HG03460 (cell line): ENCODE data around the gene TNFRSF19.

Experiments
- ATAC-seq: cut with Tn5 transposase; IDR thresholded peaks from one replicate; pipeline ENCODE4 v1.9.1; 2021; ENCODE audit not compliant: unreplicated experiment

Gene TNFRSF19

DNA sequence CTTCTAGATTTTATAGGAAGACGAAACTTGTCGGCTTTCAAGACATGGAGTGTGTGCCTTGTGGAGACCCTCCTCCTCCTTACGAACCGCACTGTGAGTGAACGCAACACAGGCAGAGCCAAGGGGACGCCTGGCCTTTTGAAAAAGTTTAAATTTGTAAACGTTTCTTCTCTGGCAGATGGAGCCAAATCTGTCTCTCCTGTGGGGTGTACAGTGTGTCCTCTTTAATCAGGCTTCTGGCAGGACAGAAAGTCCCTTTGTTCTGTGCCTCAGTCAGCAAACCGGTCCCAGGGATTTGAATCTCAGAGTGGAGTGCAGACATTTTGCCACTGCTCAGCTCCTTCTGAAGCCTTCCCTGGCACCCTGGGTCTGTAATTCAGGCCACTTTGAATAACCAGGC is 56.5 kb downstream of the TNFRSF19 start:
- no peak for ATAC-seq

DNA sequence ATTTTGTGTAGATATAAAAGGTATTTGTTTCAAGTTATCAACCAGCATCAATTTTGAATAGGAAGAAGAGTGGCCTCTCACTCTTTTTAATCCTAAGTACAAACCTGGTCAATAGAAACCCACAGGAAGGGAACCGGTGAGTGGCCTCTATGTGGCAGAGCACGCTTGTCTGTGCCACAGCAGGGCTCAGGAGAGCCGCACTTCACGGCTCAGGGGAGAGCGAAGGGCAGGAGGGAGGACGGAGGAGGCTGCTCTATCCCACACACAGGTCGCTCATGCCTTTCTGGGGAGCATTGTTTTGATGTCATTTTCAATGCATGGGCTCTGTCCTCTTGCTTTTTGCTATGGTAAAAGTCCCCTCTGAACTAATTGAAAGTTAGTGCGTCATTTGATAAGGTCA is 57.2 kb downstream of the TNFRSF19 start:
- no peak for ATAC-seq

DNA sequence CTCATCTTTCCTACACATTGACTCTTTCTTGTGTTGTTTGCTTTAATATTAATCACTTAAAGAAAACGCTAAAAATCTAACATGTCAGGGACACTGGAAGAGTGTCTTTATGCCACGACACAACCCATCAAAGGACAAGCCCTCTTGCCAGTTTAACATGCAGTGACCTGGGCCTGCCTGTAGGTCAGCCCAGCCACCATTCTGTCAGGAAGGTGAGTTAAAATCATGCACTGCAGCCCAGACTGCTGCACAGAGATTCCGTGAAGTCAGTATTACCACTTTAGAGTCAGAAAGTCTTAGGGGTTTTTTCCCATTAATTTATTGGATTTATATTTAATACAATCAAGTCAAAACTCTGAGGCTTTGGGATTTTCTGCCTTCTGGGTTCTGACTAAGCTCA is 58.0 kb downstream of the TNFRSF19 start:
- no peak for ATAC-seq

DNA sequence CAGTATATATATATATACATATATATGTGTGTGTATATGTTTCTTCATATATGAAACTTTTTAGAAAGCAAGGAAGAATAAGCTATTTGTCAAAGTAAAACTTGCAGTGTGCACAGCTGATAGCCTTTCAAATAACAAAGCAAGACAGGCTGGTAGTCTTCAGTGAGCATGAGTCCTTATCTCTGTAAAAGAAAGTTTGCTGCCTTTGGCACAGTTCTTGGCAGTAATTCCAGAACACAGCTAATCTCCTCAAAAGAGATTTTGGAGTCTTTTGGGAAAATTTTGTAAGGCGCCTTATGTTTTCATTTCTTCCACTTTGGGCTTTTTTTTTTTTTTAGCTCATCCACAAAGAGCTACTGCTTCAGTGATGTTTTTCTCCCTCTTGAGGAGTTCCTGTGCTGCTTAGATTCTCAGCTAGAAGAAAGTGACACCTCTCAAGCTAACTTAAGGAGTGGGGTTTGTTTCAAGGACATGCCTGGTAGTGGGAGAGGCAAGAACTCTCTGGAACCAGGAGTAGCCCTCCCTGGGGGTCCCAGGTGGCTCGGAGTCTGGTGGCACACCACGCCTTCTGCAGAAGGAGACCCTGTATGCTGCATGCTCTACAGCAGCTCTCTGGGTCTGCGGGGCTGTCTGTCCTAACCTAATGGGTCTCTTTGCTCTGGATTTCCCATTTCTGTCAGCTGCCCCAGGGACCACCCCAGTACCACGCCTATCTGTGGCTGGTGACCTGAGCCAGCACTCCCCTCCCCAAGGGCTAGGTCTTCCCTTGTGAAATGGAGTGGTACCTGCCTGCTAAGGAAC is 58.8 kb downstream of the TNFRSF19 start:
- no peak for ATAC-seq

DNA sequence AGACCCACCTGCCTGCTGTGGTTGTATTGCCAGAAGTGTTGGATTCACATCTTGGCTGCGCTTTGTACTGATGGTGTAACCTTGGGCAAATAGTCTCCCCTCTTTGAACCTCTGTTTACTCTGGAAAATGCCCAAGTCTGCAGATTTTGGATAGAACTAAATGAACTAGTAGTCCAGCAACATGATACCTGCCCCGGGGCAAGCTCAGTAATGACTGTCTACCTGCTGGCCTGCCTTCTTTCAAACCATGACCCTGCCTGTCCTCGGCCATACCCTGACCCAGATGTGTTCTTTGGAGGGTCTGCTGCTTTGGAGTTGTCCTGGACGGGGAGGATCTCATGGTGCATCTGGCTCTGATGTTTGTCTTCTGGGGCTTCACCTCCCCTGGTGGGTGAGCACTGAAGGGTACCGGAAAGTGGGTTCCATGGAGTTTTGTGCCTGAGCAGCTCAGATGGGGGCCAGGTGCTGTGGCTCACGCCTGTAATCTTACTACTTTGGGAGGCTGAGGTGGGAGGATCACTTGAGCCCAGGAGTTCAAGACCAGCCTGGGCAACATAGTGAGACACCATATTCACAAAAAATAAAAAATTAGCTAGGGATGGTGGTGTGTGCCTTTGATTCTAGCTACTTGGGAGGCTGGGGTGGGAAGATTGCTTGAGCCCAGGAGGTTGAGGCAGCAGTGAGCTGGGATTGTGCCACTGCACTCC is 59.5 kb downstream of the TNFRSF19 start:
- ATAC-seq, result no peak

DNA sequence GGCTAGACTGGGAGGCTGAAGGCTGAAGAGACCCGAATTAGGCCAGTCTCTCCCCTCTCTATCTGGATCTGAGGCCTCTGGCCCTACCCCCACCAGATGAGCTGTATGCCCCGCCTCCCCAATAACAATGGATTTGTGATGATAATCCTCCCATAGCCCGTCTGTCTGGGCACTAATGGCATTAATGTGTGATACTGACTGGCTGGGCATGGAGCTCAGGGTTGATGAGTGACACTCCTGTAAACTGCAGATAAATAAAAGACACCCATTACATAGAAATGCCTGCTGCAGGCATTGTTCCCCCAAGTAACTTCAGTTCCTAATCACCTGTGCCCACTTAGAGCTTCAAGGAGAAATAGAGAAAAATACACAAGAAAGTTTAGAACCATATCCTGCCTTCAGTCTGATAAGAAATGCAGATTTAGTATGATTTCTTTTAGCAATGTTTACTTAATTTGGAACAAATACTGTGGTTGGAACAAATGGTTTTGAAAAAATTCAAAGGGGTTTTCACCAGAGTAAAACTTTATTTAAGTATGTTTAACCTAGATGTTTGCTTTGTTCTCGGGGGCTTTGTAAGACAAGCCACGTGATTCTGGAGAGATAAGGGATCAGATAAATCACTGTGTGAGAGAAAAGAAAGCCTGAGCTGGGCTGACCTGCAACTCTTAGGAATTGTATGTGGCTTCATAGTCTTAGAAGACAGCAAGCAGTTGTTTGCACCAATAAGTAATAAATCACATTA is 60.3 kb downstream of the TNFRSF19 start:
- ATAC-seq, result no peak

DNA sequence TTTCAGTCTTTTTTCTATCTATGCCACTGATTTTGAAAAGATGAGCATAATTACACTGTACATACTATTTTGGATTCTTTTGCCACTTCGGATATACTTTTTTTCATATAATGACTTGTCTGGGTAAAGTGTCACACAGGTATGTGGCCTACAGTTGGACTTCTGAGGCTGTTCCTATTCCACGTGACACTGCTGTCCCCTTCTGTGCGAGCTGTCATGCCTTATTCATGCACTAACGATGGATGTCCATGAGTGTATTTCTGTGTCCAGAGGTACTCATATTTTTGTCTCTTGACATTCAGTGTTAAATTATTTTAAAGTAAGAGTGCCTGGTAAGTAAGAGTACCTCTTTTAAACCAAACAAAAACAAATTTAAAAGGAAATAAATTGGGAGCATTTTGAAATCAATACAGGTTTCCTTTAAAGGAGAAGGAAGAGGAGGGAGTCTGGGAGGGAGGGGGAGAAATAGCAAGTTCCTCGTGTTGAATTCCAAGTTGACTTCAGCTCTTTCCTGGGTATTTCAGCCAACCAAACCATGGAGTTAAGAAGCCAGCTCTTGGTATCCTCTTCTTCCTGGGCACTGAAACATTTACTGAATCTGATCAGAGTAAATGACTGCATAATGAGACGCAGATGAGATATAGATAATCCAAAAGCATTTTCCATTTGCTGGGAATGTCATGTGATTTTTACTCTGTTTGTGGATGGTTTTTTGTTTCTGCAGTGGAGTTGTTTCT is 61.3 kb downstream of the TNFRSF19 start:
- ATAC-seq, result no peak

DNA sequence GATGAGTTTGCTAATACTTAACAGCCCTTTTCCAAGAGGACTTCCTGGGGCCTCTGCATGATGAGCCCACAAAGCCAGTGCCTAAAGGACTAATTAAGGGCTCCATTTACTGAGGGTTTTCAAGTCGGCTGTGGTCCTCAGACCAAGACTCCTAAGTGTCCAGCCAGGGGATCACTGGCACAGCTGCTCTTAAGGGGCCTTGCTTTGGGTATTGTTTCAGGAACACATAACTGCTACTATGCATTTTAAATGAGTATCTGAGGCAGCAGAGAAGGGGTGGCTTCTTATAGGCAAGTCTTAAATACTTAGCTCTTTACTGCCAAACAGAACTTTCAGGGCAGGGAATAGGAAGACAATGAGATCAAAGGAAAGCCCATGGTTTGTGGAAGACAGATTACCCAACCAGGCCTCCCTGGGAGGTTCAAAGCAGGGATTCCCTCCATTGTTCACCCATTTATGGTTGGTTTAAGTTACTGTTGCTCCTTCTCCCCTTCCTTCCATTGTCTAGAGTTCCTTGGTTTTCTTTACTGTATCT is 61.9 kb downstream of the TNFRSF19 start:
- no peak for ATAC-seq

DNA sequence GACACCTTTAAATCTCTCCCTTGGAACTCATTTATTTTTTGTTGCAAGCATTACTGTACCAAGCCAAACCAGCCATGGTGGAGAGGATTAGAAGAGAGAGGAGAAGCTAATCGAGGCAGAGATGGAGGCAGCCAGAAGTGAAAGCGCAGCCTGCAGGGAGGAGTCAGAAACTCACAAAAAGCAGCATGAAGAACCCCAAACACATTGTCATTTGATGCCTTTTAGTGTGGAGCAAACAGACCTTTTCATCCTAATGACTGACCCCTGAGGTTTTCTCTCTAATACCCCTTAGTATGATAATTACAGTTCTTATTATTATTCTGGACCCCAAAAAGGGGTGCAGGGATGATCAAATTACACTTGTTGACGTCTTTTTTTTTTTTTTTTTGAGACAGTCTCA is 62.5 kb downstream of the TNFRSF19 start:
- no peak for ATAC-seq

DNA sequence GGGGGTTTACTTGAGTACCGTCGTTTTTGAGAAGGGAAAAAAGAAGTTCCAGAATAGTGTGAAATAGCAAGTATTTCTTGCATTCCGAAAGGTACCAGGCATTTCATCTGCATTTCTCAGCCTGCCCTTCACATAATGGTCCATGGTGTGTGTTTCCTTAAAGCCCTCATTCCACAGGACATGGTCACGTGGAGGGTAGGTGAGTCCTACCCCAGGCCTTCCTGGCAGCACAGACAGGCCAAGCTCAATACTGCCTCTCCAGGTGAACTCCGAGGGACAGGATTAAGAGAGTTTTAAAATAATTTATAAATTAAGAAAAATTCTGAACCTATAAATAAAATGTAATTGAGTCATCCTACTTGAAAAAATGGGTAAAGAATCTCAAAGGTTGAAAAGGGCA is 64.7 kb downstream of the TNFRSF19 start:
- ATAC-seq, result no peak

DNA sequence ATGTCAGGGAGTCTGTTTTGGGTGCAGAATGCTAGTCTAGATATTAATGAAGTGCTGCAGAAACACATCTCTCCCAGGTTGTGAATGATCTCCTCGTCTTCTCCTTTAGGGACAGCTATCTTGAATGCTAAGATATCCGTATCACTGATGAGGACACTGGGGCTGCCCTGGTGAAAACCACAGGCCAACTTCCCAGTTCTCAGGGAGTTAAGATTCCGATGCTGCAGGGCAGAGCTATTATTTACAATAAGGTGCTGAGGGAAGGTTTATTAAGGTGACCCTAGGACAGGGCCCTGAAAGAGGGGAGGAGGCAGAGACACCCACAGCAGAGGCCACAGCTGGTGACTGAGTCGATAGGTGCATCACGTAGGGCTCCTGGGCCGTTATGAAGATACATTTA is 66.1 kb downstream of the TNFRSF19 start:
- ATAC-seq, result no peak

DNA sequence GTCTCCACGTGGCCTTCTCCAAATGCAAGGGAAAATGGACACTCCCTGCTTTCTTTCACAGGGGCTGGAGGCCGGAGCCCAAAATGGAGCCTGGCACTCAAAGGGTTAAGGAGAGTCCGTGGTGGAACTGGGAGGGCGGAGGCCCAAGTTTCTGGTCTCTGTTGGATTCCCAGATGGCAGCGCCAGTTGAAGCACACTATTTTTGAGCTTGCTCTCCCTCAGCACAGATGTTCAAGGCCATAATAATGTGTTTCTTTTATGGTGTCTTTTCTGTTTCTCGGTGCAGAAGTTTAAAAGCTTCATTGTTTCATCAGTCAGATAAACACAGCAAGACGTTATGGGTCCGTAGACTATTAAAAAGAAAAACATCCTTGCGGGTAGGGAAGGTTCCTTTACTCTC is 67.6 kb downstream of the TNFRSF19 start:
- no peak for ATAC-seq

DNA sequence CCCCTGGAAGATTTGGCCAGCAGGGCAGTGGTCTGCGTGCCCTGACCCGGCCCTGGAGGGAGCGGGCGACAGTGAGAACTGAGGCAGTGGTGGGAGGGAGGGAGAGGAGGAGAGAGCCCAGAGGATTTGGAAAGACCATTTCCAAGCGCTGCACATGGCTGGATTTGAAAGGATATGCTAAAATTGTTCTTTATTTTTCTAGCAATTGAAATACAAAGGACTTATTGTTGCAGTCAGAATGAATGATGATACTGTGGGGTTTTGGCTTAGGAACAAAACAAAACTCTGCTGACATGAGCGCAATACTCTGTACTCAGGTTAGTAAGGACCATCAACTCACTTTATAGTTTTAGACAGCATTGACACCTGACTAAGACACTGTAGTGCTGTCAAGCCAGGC is 69.5 kb downstream of the TNFRSF19 start:
- no peak for ATAC-seq

DNA sequence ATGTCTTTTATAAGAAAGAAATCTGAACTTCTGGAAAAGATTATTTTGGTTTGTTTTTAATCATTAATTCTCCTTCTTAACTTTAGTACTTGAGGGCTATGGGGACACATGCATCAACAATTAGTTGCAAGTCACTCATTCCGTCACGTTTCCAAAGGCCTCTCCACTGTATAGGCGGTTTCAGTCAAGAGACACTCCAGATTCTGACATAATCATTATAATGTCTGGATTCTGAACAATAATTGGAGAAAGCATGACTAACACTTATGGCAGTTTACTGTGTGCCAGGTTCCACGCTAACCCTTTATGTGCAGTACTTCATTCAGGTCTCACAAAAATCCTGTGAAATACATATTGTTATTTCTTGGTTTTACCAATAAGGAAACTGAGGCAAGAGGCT is 71.9 kb downstream of the TNFRSF19 start:
- ATAC-seq, result no peak

DNA sequence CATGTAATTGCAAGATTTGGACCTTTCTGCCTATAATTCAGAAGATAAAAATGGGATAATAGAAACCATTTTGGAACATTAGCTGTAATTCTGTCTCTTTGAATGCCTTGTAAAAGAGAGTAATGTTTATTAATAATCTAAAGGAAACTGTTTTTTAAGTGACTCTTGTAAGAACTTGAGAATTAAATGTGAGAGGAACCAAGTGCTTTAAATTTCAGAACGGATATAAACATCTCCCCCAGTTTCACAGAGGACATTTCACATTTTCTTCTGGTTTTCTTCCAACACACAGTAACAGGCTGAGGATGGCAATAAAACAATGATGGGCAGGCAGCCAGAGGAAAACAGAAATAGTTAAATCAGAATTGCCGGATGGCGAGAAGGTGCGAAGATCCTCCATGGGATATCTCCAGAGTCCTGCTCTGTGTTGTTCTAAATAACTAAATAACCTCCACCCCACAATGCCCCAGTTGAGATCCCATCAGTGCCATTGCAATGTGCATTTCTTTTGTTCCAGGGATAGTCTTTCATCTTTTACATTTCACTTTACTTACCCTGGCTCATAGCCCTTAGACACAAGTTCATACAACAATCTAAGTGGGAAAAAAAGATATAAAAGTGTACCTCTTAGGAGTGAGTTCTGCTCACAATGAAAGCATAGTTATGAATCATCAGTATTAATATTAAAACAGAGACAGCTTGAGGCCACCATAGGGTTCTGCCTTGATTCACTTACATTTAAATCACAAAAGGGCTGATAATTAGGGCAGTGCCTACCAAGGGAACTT is 73.3 kb downstream of the TNFRSF19 start:
- ATAC-seq, result no peak

DNA sequence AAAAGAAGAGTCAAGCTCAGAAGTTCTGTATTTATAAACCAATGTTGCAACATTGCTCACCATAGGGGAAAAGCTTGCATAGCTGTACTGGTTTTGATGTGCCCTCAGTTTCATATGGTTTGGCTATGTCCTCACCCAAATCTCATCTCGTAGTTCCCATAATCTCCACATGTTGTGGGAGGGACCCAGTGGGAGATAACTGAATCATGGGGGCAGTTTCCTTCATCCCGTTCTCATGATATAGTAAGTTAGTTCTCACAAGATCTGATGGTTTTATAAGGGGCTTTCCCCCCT is 73.9 kb downstream of the TNFRSF19 start:
- ATAC-seq, result no peak

DNA sequence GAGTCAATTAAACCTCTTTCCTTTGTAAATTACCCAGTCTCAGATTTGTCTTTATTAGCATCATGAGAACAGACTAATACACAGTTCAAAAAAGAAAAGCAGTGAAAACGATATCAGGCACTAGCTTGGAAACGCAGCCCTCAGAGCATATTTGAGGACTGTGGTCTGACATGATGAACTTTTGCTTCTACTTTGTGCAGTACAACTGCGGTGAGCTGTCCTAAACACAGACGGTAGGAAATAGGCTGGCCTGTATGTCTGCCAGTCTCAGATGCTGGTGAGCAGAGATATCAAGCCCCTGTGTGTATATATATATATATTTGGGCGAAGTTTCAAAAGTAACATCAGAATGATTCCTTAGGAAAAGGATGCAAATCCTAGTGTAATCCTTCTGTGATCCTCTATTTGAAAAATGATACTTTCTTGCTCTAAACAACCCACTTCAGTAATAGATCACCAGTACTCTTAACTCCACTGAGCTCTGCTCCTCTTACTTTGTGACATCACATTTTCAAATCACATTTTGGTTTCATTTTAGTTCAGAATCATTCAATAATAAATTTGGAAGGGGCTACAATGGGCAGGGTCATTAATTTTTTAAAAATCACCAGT is 74.4 kb downstream of the TNFRSF19 start:
- ATAC-seq, result no peak

DNA sequence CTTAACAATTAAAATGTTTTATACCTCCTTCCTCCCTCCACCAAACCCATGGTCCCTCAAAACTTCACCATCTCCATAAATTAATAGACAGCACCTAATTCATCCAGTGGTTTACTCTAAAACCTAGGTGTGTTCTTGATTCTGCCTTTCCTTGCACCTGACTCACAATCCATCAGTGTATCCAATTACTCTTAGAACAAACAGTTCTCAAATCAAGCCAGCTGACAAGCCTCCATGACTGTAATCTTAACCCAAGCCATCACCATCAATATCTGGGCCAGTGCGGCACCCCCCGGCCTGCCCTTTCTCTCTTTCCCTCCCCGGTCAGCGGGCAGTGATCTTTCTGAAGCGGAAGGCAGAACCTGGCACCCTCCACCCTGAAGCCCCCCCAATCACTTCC is 75.6 kb downstream of the TNFRSF19 start:
- no peak for ATAC-seq

DNA sequence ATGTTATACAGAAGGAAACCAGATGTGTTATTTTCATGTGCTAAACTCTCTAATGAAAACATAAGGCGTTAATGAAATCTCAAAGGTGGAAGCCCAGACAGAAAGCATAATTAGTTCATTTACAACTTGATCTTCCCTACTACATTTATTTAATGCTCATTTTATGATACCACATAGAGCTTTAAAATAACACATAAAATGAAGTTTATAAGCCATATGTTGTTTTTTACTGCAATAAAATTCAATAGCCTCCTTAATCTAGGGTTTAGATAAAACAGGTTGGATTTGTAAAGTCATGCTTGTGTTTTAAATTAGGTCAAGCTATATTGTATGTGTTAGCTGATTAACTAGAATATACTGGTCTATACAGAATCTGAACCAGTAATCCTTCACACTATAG is 81.2 kb downstream of the TNFRSF19 start:
- no peak for ATAC-seq

DNA sequence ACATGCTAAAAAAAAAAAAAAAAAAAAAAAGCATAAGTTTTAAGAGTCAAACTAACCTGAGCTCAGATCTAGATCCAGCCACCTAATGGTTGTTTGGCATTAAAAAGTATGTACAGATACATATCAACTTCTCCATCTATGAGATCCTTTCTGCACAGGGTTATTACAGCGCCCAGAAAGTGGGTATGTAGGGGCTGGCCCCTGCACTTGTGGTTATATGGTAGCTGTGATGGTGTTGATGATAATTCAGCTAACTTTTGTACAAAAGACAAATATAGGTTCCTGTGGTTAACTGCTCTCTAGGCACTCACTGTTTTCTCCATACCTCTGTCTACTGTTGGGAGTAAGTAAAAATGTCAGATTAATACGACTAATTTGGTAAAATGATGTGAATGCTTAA is 81.7 kb downstream of the TNFRSF19 start:
- no peak for ATAC-seq
